Suppressor macrophage treated with lipopolysaccharide for 4 hours (primary cell): Measurements from ENCODE around the gene ZNF213.
A peak's percentile ranks its signal among the peaks of the same experiment; 100 is the strongest.
"Not testable (repeated sequence)": the region's sequence is repeated elsewhere in the genome, so short reads cannot be mapped to it uniquely, and the experiment has no call there.

Experiments used
- DNase-seq: peaks from one replicate; pipeline ENCODE4 v3.0.0-alpha.2; 2020

ZNF213 gene

GRCh38 chr16:3171181-3171854, 36.5 kb downstream of the ZNF213 start:
- DNase-seq, result peak; percentile 55

- no peak for DNase-seq
Measured at GRCh38 chr16:3171855-3172593, 37.2 kb downstream of the ZNF213 start.

GRCh38 chr16:3173892-3174617, 39.2 kb downstream of the ZNF213 start:
- DNase-seq, result no peak

- DNase-seq, result no peak
Measured at GRCh38 chr16:3174618-3175148, 39.9 kb downstream of the ZNF213 start.

- DNase-seq, result no peak
Measured at GRCh38 chr16:3175157-3176093, 40.6 kb downstream of the ZNF213 start.

GRCh38 chr16:3179651-3180050, 44.8 kb downstream of the ZNF213 start:
- no peak for DNase-seq

GRCh38 chr16:3180445-3180878, 45.6 kb downstream of the ZNF213 start:
- DNase-seq, result no peak

GRCh38 chr16:3182293-3182607, 47.4 kb downstream of the ZNF213 start:
- DNase-seq, result not testable (repeated sequence)

- peak; percentile 71 for DNase-seq
Measured at GRCh38 chr16:3182608-3183444, 48.0 kb downstream of the ZNF213 start.

GRCh38 chr16:3183445-3184139, 48.8 kb downstream of the ZNF213 start:
- DNase-seq, result no peak

- no peak for DNase-seq
Measured at GRCh38 chr16:3186946-3187690, 52.3 kb downstream of the ZNF213 start.

GRCh38 chr16:3187798-3188674, 53.2 kb downstream of the ZNF213 start, which contains the start of gene OR1F1:
Gene OR1F1, plus strand, starts transcription at chr16:3188204.
- DNase-seq, result peak; percentile 28

GRCh38 chr16:3188675-3188924, 53.8 kb downstream of the ZNF213 start:
- DNase-seq, result no peak

GRCh38 chr16:3188925-3189825, 54.3 kb downstream of the ZNF213 start:
- DNase-seq, result peak; percentile 47

GRCh38 chr16:3189869-3190268, 55.0 kb downstream of the ZNF213 start:
- DNase-seq, result no peak

GRCh38 chr16:3190949-3191353, 56.1 kb downstream of the ZNF213 start:
- no peak for DNase-seq
